Activated naive CD4-positive, alpha-beta T cell treated with anti-CD3 and anti-CD28 coated beads, Interleukin-2, amount 10 ng/mL, durations not matched to agents 7 days and 5 days (primary cell): ENCODE measurements around the gene LOC101059915.
"Not testable (repeated sequence)": the region's sequence is repeated elsewhere in the genome, so short reads cannot be mapped to it uniquely, and the experiment has no call there.

Experiments used
- CTCF ChIA-PET: fragments of 350-600 bp; sonication (Branson Sonifier 250); formaldehyde crosslinking; loops from one replicate; lab custom pipeline; 2021; ENCODE audit warnings: antibody characterized with exemption; lab: Charles Lee
- DNase-seq: peaks from one replicate; pipeline ENCODE4 v3.0.0-alpha.2; 2020
- H3K27ac Mint-ChIP-seq: one replicate; pipeline ENCODE4 v1.8.0; 2021; ENCODE audit warnings: mild to moderate bottlenecking, moderate library complexity, mixed read lengths
- H3K27me3 Mint-ChIP-seq: one replicate; pipeline ENCODE4 v1.8.0; 2021; ENCODE audit warnings: mild to moderate bottlenecking, mixed read lengths
- H3K36me3 Mint-ChIP-seq: one replicate; pipeline ENCODE4 v1.8.0; 2021; ENCODE audit warnings: mixed read lengths
- H3K4me1 Mint-ChIP-seq: one replicate; pipeline ENCODE4 v1.8.0; 2021; ENCODE audit warnings: mixed read lengths
- H3K4me3 Mint-ChIP-seq: one replicate; pipeline ENCODE4 v1.8.0; 2021; ENCODE audit warnings: mild to moderate bottlenecking, moderate library complexity, mixed read lengths
- H3K9me3 Mint-ChIP-seq: one replicate; pipeline ENCODE4 v1.8.0; 2021; ENCODE audit warnings: mixed read lengths

Gene LOC101059915

GRCh38 chrX:71629467-71629866, 37.9 kb upstream of the LOC101059915 start:
- no peak overlapping the region for H3K4me3 Mint-ChIP-seq
- no peak for DNase-seq
- H3K4me1 Mint-ChIP-seq: peaks cover 34% of the 10 kb centered on the region
- no peaks in the 10 kb centered on the region for H3K9me3 Mint-ChIP-seq
- no peak overlapping the region for H3K27ac Mint-ChIP-seq
- no peaks in the 10 kb centered on the region for H3K27me3 Mint-ChIP-seq
- CTCF ChIA-PET: no interaction called here
- peaks cover 2% of the 10 kb centered on the region for H3K36me3 Mint-ChIP-seq

DNA sequence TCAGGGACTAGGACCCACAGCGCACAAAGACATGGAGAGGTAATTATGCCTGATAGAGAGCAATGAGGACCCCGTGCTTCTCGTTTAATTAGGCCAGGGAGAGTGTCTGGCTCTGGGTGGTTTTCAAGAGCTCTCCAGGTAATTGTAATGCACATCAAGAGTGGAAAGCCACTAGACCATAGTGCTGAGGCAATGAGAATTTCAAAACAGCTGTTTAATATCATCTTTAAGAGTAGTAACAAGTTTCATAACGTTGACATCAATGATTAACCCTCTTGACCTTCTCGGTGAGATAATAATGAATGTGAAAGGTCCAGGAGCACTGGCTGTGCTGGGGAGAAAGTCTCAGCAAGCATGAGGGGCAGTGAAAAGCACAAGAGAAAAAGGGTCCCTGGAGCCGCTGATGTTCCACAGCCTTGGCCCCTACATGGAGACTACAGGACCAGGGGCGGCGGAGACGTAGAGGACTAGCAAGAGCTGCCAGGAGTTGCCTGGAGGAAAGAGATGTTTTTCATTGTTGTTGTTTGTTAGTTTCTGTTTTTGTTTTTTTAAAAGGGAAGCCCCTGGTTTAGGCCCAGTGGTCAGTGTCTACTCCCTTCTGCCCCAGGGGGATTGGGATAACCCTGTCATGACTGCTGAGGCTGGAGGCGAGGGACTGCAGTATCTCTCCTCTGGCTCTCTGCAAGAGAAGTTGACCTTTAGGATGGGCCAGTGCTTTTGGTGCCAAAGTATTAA, 34.3 kb upstream of the LOC101059915 start:
- no peak overlapping the region for H3K4me3 Mint-ChIP-seq
- no peaks in the 10 kb centered on the region for H3K36me3 Mint-ChIP-seq
- CTCF ChIA-PET: no interaction called here
- H3K4me1 Mint-ChIP-seq: peaks cover 27% of the 10 kb centered on the region
- H3K27ac Mint-ChIP-seq: no peak overlapping the region
- no peak for DNase-seq
- H3K27me3 Mint-ChIP-seq: no peaks in the 10 kb centered on the region
- no peaks in the 10 kb centered on the region for H3K9me3 Mint-ChIP-seq

DNA sequence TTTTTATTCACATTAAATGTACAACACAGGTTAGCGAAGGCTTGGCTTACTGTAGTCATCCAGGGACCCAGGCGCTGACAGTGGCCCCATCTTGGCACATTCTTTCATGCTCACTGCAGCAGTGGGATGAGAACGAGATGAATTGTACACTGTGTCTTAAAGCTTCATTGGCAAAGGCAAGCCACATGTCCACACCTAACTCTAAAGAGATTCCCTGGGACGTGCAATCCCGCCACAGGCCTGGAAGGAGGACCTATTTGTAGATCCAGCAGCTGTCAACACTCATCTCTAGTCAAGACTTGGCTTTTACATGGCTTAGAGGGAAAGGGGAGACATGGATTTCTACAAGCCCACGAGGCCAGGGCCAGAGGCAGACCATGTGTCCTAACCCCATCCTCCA, 33.0 kb upstream of the LOC101059915 start:
- DNase-seq: no peak
- no peaks in the 10 kb centered on the region for H3K36me3 Mint-ChIP-seq
- peaks cover 19% of the 10 kb centered on the region for H3K4me1 Mint-ChIP-seq
- CTCF ChIA-PET: no interaction called here
- no peak overlapping the region for H3K27ac Mint-ChIP-seq
- no peak overlapping the region for H3K4me3 Mint-ChIP-seq
- H3K27me3 Mint-ChIP-seq: no peaks in the 10 kb centered on the region
- no peaks in the 10 kb centered on the region for H3K9me3 Mint-ChIP-seq

- Mint-ChIP-seq H3K36me3 (no peaks in the 10 kb centered on the region), H3K4me3 (no peak overlapping the region)
- CTCF ChIA-PET: interaction anchor here (1.2 kb wide), 1 partner anchor 13 kb away, joined by 4 read pairs; no protein-coding TSS in a partner anchor
These were observed 30.7 kb upstream of the LOC101059915 start for GRCh38 chrX:71636438-71637252.

DNA sequence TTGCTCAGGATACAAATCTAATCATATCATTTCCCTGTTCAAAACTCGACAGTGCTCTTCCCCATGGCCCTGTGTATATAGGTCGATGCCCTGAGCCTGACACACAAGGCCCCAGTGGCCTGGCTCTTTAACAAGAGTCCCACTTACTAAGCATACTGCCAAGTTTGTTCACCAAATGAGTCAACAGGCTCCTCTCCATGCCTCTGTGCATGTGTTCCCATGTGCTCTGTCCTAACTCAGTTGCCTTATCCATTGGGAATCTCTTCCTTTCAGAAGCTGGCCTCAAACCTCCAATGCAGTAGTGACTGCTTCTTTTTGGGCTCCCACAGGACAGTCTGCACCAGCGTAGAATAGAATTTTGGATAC, 30.1 kb upstream of the LOC101059915 start:
- Mint-ChIP-seq H3K27ac (no peak overlapping the region), H3K4me3 (no peak overlapping the region), H3K27me3 (no peaks in the 10 kb centered on the region), H3K9me3 (no peaks in the 10 kb centered on the region), H3K36me3 (no peaks in the 10 kb centered on the region), H3K4me1 (peaks cover 17% of the 10 kb centered on the region)
- CTCF ChIA-PET: interaction anchor here (1.1 to 1.2 kb wide), 2 partner anchors 14 to 18 kb away, joined by 3 to 4 read pairs; no protein-coding TSS in a partner anchor
- DNase-seq: no peak

More at GRCh38 chrX:71636438-71637252, 30.7 kb upstream of the LOC101059915 start:
- H3K4me1 Mint-ChIP-seq: peaks cover 17% of the 10 kb centered on the region
- DNase-seq: no peak
- no peak overlapping the region for H3K27ac Mint-ChIP-seq
- H3K9me3 Mint-ChIP-seq: no peaks in the 10 kb centered on the region
- H3K27me3 Mint-ChIP-seq: no peaks in the 10 kb centered on the region

DNA sequence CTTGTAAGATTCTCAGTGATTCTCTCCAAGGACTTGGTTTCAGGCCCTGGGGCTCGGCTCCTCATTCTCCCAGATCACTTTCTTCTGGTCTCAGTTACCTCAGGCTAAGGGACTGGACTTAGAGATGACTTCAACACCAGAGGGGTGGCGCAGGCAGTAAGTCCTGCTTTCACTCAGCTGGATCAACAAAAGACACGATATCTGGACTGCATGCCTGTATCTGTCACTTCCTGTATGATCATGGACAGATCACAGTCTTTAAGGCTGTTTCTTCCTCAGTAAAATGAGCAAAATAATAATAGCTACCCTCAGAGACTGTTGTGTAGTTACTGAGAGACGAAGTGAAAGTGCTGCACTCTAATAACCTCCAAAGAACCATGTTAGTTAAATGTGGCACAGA, 29.5 kb upstream of the LOC101059915 start:
- H3K36me3 Mint-ChIP-seq: no peaks in the 10 kb centered on the region
- H3K27ac Mint-ChIP-seq: no peak overlapping the region
- H3K27me3 Mint-ChIP-seq: no peaks in the 10 kb centered on the region
- no peak for DNase-seq
- no peak overlapping the region for H3K4me3 Mint-ChIP-seq
- H3K9me3 Mint-ChIP-seq: no peaks in the 10 kb centered on the region
- CTCF ChIA-PET: interaction anchor here (1.1 to 1.2 kb wide), 2 partner anchors 15 to 18 kb away, joined by 3 to 4 read pairs; no protein-coding TSS in a partner anchor
- peaks cover 21% of the 10 kb centered on the region for H3K4me1 Mint-ChIP-seq

DNA sequence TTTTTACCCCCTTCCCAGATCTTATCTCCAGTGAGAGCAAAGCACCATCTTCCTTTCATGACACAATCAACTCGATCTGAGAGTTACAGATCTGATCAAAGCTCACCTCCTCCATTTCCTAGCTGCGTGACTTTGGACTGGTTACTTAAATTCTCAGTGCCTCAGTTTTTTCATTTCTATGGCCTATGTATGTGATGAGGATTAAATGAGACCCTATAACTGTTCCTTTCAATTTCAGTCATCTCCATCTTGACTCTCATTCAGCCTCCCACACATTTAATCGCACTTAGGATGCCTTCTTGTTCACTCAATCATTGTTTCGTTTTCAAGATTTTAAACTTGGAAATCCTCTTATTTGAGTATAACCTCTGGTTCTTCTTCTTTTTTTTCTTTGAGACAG, 28.9 kb upstream of the LOC101059915 start:
- CTCF ChIA-PET: interaction anchor here (1.1 kb wide), 1 partner anchor 19 kb away, joined by 3 read pairs; no protein-coding TSS in a partner anchor
- Mint-ChIP-seq H3K4me3 (no peak overlapping the region), H3K27ac (no peak overlapping the region), H3K27me3 (no peaks in the 10 kb centered on the region), H3K4me1 (peaks cover 24% of the 10 kb centered on the region), H3K9me3 (no peaks in the 10 kb centered on the region), H3K36me3 (no peaks in the 10 kb centered on the region)
- no peak for DNase-seq

DNA sequence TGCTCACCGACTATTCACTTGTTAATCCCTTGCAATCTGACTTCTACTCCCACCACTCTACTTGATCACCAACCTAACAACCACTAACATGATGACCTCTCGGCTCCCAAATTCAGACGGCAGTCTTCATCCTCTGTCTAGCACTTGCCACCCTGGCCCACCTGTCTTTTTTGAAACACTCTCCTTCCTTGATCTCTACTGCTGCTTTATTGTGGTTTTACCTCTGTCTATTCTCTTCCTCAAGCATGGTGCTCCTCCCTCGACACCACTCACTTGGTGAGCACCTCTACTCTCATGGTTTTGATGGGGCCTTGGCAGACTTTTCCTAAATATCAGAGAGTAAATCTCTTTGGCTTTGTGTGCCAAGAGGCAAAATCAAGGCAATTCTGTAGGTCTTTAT, 27.3 kb upstream of the LOC101059915 start:
- CTCF ChIA-PET: interaction anchor here (1.1 kb wide), 1 partner anchor 10 kb away, joined by 3 read pairs; no protein-coding TSS in a partner anchor
- no peak for DNase-seq
- H3K27ac Mint-ChIP-seq: no peak overlapping the region
- H3K4me3 Mint-ChIP-seq: no peak overlapping the region
- H3K27me3 Mint-ChIP-seq: no peaks in the 10 kb centered on the region
- H3K36me3 Mint-ChIP-seq: no peaks in the 10 kb centered on the region
- H3K9me3 Mint-ChIP-seq: no peaks in the 10 kb centered on the region
- H3K4me1 Mint-ChIP-seq: peaks cover 24% of the 10 kb centered on the region

- H3K27me3 Mint-ChIP-seq, CTCF ChIA-PET, H3K36me3 Mint-ChIP-seq, H3K4me3 Mint-ChIP-seq, DNase-seq, H3K9me3 Mint-ChIP-seq, H3K27ac Mint-ChIP-seq: not testable (repeated sequence)
- H3K4me1 Mint-ChIP-seq: peaks cover 20% of the 10 kb centered on the region
These were observed 22.9 kb upstream of the LOC101059915 start for GRCh38 chrX:71644406-71644805.

- H3K36me3 Mint-ChIP-seq: no peaks in the 10 kb centered on the region
- no peaks in the 10 kb centered on the region for H3K9me3 Mint-ChIP-seq
- DNase-seq: peak; percentile 53
- no peak overlapping the region for H3K4me3 Mint-ChIP-seq
- no peaks in the 10 kb centered on the region for H3K27me3 Mint-ChIP-seq
- H3K4me1 Mint-ChIP-seq: peaks cover 26% of the 10 kb centered on the region
- H3K27ac Mint-ChIP-seq: no peak overlapping the region
- CTCF ChIA-PET: interaction anchor here (0.7 to 1.6 kb wide), 8 partner anchors 10 to 458 kb away, joined by 3 to 6 read pairs (median 3); no protein-coding TSS in a partner anchor
These were observed 16.9 kb upstream of the LOC101059915 start for GRCh38 chrX:71650333-71650969.

DNA sequence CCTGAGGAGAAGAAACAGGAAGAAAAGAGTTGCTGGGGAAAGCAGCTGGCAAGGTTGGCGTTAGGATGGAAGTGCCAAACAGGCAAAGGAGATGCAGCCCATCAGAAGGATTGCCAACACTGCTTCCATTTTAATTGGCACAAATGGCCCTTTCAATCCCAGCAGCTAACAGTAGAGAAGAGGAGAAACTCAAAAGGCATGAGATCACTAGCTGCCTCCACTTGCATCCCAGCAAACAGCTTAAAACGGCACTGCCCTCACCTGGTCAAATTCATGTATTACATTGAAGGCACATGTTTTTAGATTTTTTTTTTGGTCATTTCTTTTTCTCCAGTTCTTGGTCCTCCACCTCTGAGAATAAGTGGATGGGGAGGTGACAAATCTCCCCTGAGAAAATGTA, 14.9 kb upstream of the LOC101059915 start:
- no peak overlapping the region for H3K27ac Mint-ChIP-seq
- H3K4me1 Mint-ChIP-seq: peaks cover 34% of the 10 kb centered on the region
- H3K27me3 Mint-ChIP-seq: peaks cover 13% of the 10 kb centered on the region
- peak; percentile 70 for DNase-seq
- H3K4me3 Mint-ChIP-seq: no peak overlapping the region
- H3K36me3 Mint-ChIP-seq: no peaks in the 10 kb centered on the region
- H3K9me3 Mint-ChIP-seq: no peaks in the 10 kb centered on the region
- CTCF ChIA-PET: interaction anchor here (0.6 to 1.8 kb wide), 12 partner anchors 30 to 227 kb away, joined by 3 to 5 read pairs (median 3); no protein-coding TSS in a partner anchor

- no peak overlapping the region for H3K4me3 Mint-ChIP-seq
- no peaks in the 10 kb centered on the region for H3K9me3 Mint-ChIP-seq
- H3K4me1 Mint-ChIP-seq: peaks cover 31% of the 10 kb centered on the region
- no peak for DNase-seq
- CTCF ChIA-PET: no interaction called here
- H3K27ac Mint-ChIP-seq: no peak overlapping the region
- H3K27me3 Mint-ChIP-seq: peaks cover 15% of the 10 kb centered on the region
- H3K36me3 Mint-ChIP-seq: no peaks in the 10 kb centered on the region
These were observed 14.0 kb upstream of the LOC101059915 start for GRCh38 chrX:71653344-71653743.

- Mint-ChIP-seq H3K4me3 (no peak overlapping the region), H3K27ac (no peak overlapping the region), H3K4me1 (peaks cover 16% of the 10 kb centered on the region), H3K9me3 (no peaks in the 10 kb centered on the region), H3K36me3 (no peaks in the 10 kb centered on the region), H3K27me3 (peaks cover 37% of the 10 kb centered on the region)
- CTCF ChIA-PET: no interaction called here
- DNase-seq: no peak
These were observed 10.1 kb upstream of the LOC101059915 start for GRCh38 chrX:71657267-71657666.

GRCh38 chrX:71659342-71659741, 8.0 kb upstream of the LOC101059915 start:
- no peak overlapping the region for H3K4me3 Mint-ChIP-seq
- no peaks in the 10 kb centered on the region for H3K36me3 Mint-ChIP-seq
- CTCF ChIA-PET: no interaction called here
- H3K27me3 Mint-ChIP-seq: peaks cover 37% of the 10 kb centered on the region
- peaks cover 30% of the 10 kb centered on the region for H3K4me1 Mint-ChIP-seq
- no peak for DNase-seq
- no peak overlapping the region for H3K27ac Mint-ChIP-seq
- no peaks in the 10 kb centered on the region for H3K9me3 Mint-ChIP-seq
